IMR-90 (cell line): ENCODE measurements around the gene TAS2R16. TPM values are rescaled to one million over a fixed set of nuclear protein-coding genes. Genes with fewer than 3 reads are reported as not detected.

Experiments
- ATAC-seq: fragments of 200-7000 bp; cut with Tn5 transposase; 2 replicates; pipeline ENCODE4 v1.9.1; 2020; ENCODE audit warnings: low read depth, mild to moderate bottlenecking, moderate library complexity
- BruUV-seq: library from RNA; stranded (reverse); fragments of 400-500 nt; replicated peaks from 2 replicates; lab custom pipeline; 2021; lab: Mats Ljungman, UMichigan
- CTCF ChIA-PET: fragments of 300-600 bp; formaldehyde crosslinking; extraction: SDS; loops from one replicate; lab custom pipeline; 2021; ENCODE audit warnings: antibody characterized with exemption; lab: Yijun Ruan, JAX
- POLR2A ChIA-PET: fragments of 300-600 bp; sonication (Branson Sonifier 250); formaldehyde crosslinking; loops from one replicate; lab custom pipeline; 2022; ENCODE audit warnings: antibody characterized with exemption; ENCODE audit not compliant: unreplicated experiment; lab: Charles Lee
- DNase-seq: peaks from one replicate; pipeline ENCODE4 v3.0.0; 2013
- H2AFZ ChIP-seq: replicated peaks from 2 replicates; pipeline ENCODE3; 2013; ENCODE audit warnings: low read length, mild to moderate bottlenecking; ENCODE audit not compliant: poor library complexity
- H2AK5ac ChIP-seq: 2 replicates; pipeline ENCODE4 v1.6.1; 2013; ENCODE audit warnings: low read depth, low read length, inconsistent platforms
- H2AK9ac ChIP-seq: replicated peaks from 2 replicates; pipeline ENCODE3; 2013; ENCODE audit warnings: mild to moderate bottlenecking, low read depth, low read length, moderate library complexity; ENCODE audit not compliant: poor library complexity
- H2BK120ac ChIP-seq: 2 replicates; pipeline ENCODE4 v1.6.1; 2013; ENCODE audit warnings: low read depth, low read length, inconsistent platforms
- H2BK15ac ChIP-seq: 3 replicates; pipeline ENCODE4 v1.6.1; 2013; ENCODE audit warnings: low read depth, low read length, inconsistent platforms
- H2BK20ac ChIP-seq: 2 replicates; pipeline ENCODE4 v1.6.1; 2013; ENCODE audit warnings: low read depth, mild to moderate bottlenecking, inconsistent platforms, low read length, moderate library complexity
- H2BK5ac ChIP-seq: 2 replicates; pipeline ENCODE4 v1.6.1; 2013; ENCODE audit warnings: mild to moderate bottlenecking, low read depth, low read length, inconsistent platforms; ENCODE audit not compliant: poor library complexity, severe bottlenecking
- H3K14ac ChIP-seq: replicated peaks from 2 replicates; pipeline ENCODE4 v1.6.1; 2013; ENCODE audit warnings: low read depth, low read length, inconsistent platforms
- H3K18ac ChIP-seq: 2 replicates; pipeline ENCODE4 v1.6.1; 2013; ENCODE audit warnings: low read depth, low read length, control low read depth
- H3K23ac ChIP-seq: 2 replicates; pipeline ENCODE4 v1.6.1; 2013; ENCODE audit warnings: low read depth, low read length, inconsistent platforms
- H3K27ac ChIP-seq: 2 replicates; pipeline ENCODE4 v1.5.1; 2013; ENCODE audit warnings: mild to moderate bottlenecking, control low read depth, low read length; ENCODE audit not compliant: insufficient read depth
- H3K27me3 ChIP-seq: 2 replicates; pipeline ENCODE4 v1.6.1; 2013; ENCODE audit warnings: low read length; ENCODE audit not compliant: control insufficient read depth, insufficient read depth
- H3K36me3 ChIP-seq: 2 replicates; pipeline ENCODE4 v1.6.1; 2013; ENCODE audit warnings: low read length, mixed read lengths; ENCODE audit not compliant: control insufficient read depth, insufficient read depth
- H3K4ac ChIP-seq: 2 replicates; pipeline ENCODE4 v1.6.1; 2013; ENCODE audit warnings: low read depth, low read length, inconsistent platforms
- H3K4me1 ChIP-seq: 2 replicates; pipeline ENCODE4 v1.6.1; 2013; ENCODE audit warnings: low read length, mixed read lengths; ENCODE audit not compliant: control insufficient read depth, insufficient read depth
- H3K4me2 ChIP-seq: 2 replicates; pipeline ENCODE4 v1.6.1; 2013; ENCODE audit warnings: low read depth, mild to moderate bottlenecking, control low read depth, low read length, moderate library complexity
- H3K4me3 ChIP-seq: 2 replicates; pipeline ENCODE4 v1.5.1; 2013; ENCODE audit warnings: low read depth, mild to moderate bottlenecking, control low read depth, low read length, moderate library complexity; ENCODE audit not compliant: insufficient read depth
- H3K56ac ChIP-seq: 2 replicates; pipeline ENCODE4 v1.6.1; 2013; ENCODE audit warnings: low read length, inconsistent platforms; ENCODE audit not compliant: insufficient read depth; ENCODE audit errors: extremely low read depth
- H3K79me1 ChIP-seq, 2 experiments: 2 replicates each; pipeline ENCODE4 v1.6.1; 2013; ENCODE audit warnings: low read length in 2 of 2, inconsistent platforms in 1 of 2, low read depth in 1 of 2
- H3K9ac ChIP-seq: 2 replicates; pipeline ENCODE4 v1.6.1; 2013; ENCODE audit warnings: low read depth, low read length, control low read depth
- H3K9me1 ChIP-seq: 2 replicates; pipeline ENCODE4 v1.6.1; 2013; ENCODE audit warnings: low read length, inconsistent platforms; ENCODE audit not compliant: insufficient read depth
- H3K9me3 ChIP-seq: 2 replicates; pipeline ENCODE4 v1.6.1; 2013; ENCODE audit warnings: low read length; ENCODE audit not compliant: control insufficient read depth, insufficient read depth
- H4K20me1 ChIP-seq: 2 replicates; pipeline ENCODE4 v1.6.1; 2013; ENCODE audit warnings: low read length, inconsistent platforms; ENCODE audit not compliant: insufficient read depth
- H4K5ac ChIP-seq: 2 replicates; pipeline ENCODE4 v1.6.1; 2013; ENCODE audit warnings: mild to moderate bottlenecking, low read depth, low read length, control low read depth
- H4K8ac ChIP-seq, 2 experiments: 2 replicates each; pipeline ENCODE4 v1.6.1; 2013; ENCODE audit warnings: low read depth in 2 of 2, low read length in 2 of 2, control low read depth in 1 of 2, inconsistent platforms in 1 of 2
- H4K91ac ChIP-seq: 2 replicates; pipeline ENCODE4 v1.6.1; 2013; ENCODE audit warnings: low read depth, low read length, inconsistent platforms; ENCODE audit not compliant: insufficient read depth
- WGBS, 2 experiments: methylation state at CpG; one replicate each; pipeline versions ENCODE4 v1.1.5 to v1.1.7; 2013; ENCODE audit warnings: missing lambda C conversion rate in 2 of 2; ENCODE audit not compliant: insufficient read length in 1 of 2; ENCODE audit errors: extremely low coverage in 2 of 2; 5-methylcytosine and 5-hydroxymethylcytosine counted together
- dilution Hi-C: fragments of 300-500 bp; cut with HindIII; formaldehyde crosslinking; loops from one replicate; pipeline ENCODE4 v1.14.3; 2018; ENCODE audit warnings: low sequenced_read_pairs; ENCODE audit not compliant: unreplicated experiment
- in situ Hi-C: fragments of 300-500 bp; cut with MboI; formaldehyde crosslinking; loops from 3 replicates; pipeline ENCODE4 v1.14.3; 2019; ENCODE audit warnings: low sequenced_read_pairs, inconsistent platforms, mixed read lengths
- intact Hi-C: fragments of 100-400 bp; cut with micrococcal nuclease; formaldehyde crosslinking; loops from 2 replicates; pipeline ENCODE4 v1.10.0; 2022
- polyA plus RNA-seq, 3 experiments: library from polyadenylated mRNA; depleted of rRNA; stranded (reverse); fragments of >200 nt; gene quantifications; 2 replicates each; pipeline ENCODE4 v1.2.3, GENCODE V29; 2012; ENCODE audit warnings: low replicate concordance in 1 of 3
- total RNA-seq: library from RNA; depleted of rRNA; stranded (reverse); fragments of >200 nt; gene quantifications from 2 replicates; pipeline ENCODE4 v1.2.3, GENCODE V29; 2012
- TF ChIP-seq, protein P1 (sequence below): fragments of 150-350 bp; IDR thresholded peaks from 2 replicates; pipeline ENCODE4 v1.6.1; 2016; ENCODE audit warnings: low read depth, mild to moderate bottlenecking, low read length, moderate library complexity, borderline replicate concordance

Gene TAS2R16
- total and polyA plus RNA-seq, 2 of the 4 experiments (the other 2 are of a cell fraction) = not detected

- no peak overlapping the region for H2AK9ac ChIP-seq
- DNase-seq (no peak), ATAC-seq (no peak)
- H2BK15ac ChIP-seq = no peak overlapping the region
- POLR2A ChIA-PET = no interaction called here
- H3K23ac ChIP-seq = no peak overlapping the region
- no peak overlapping the region for H3K4me3 ChIP-seq
- no peak overlapping the region for H2BK20ac ChIP-seq
- dilution Hi-C loops (no loop called here), in situ Hi-C loops (no loop called here), intact Hi-C loops (no loop called here)
- H2AFZ ChIP-seq = no peak overlapping the region
- no peak overlapping the region for H2AK5ac ChIP-seq
- H3K9ac ChIP-seq = no peak overlapping the region
- no peaks in the 10 kb centered on the region for H3K79me1 ChIP-seq
- H3K4ac ChIP-seq = no peak overlapping the region
- no peaks in the 10 kb centered on the region for H4K20me1 ChIP-seq
- TF ChIP-seq, protein P1, sequence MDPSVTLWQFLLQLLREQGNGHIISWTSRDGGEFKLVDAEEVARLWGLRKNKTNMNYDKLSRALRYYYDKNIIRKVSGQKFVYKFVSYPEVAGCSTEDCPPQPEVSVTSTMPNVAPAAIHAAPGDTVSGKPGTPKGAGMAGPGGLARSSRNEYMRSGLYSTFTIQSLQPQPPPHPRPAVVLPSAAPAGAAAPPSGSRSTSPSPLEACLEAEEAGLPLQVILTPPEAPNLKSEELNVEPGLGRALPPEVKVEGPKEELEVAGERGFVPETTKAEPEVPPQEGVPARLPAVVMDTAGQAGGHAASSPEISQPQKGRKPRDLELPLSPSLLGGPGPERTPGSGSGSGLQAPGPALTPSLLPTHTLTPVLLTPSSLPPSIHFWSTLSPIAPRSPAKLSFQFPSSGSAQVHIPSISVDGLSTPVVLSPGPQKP = no peak
- no peak overlapping the region for H3K18ac ChIP-seq
- no peaks in the 10 kb centered on the region for H3K27me3 ChIP-seq
- no peak overlapping the region for H3K4me2 ChIP-seq
- no CpG with 5 or more reads among the region's 6 CpGs for WGBS, 2 experiments
- H3K4me1 ChIP-seq = no peaks in the 10 kb centered on the region
- CTCF ChIA-PET = interaction anchor here (0.6 kb wide), 1 partner anchor 17 kb away, joined by 3 read pairs; no protein-coding TSS in a partner anchor
- H3K27ac ChIP-seq = no peak overlapping the region
- no peak overlapping the region for H4K8ac ChIP-seq
- H2BK120ac ChIP-seq = no peak overlapping the region
- H4K91ac ChIP-seq = no peak overlapping the region
- BruUV-seq = no TSS peak
- H3K9me3 ChIP-seq = no peaks in the 10 kb centered on the region; the same call in 1 of the 2 replicates
- no peak overlapping the region for H3K14ac ChIP-seq
- H4K5ac ChIP-seq = no peak overlapping the region
- H3K36me3 ChIP-seq = no peaks in the 10 kb centered on the region
- H3K9me1 ChIP-seq = no peaks in the 10 kb centered on the region
- H2BK5ac ChIP-seq = no peak overlapping the region
- no peak overlapping the region for H3K56ac ChIP-seq
Observed at GRCh38 chr7:122970740-122971725, 24.5 kb downstream of the TAS2R16 start.
